RWPE1 (cell line): Measurements from ENCODE around the gene SRSF1.
"Not testable (repeated sequence)": the region's sequence is repeated elsewhere in the genome, so short reads cannot be mapped to it uniquely, and the experiment has no call there.

ENCODE experiments used
- CTCF ChIA-PET: fragments of 350-600 bp; sonication (Branson Sonifier 250); formaldehyde crosslinking; extraction: SDS; loops from one replicate; lab custom pipeline; 2021; lab: Yijun Ruan, JAX
- POLR2A ChIA-PET: fragments of 400-600 bp; formaldehyde crosslinking; extraction: SDS; loops from one replicate; lab custom pipeline; 2020; ENCODE audit warnings: antibody characterized with exemption; ENCODE audit not compliant: low non-redundant PET; lab: Yijun Ruan, JAX
- DNase-seq: peaks from one replicate; pipeline ENCODE4 v3.0.0; 2012; ENCODE audit warnings: low spot score
- H3K27ac ChIP-seq: fragments of 450-650 bp; 2 replicates; pipeline ENCODE4 v1.5.1; 2017
- TF ChIP-seq, protein P1 (sequence below): fragments of 450-650 bp; conservative IDR thresholded peaks from 2 replicates; pipeline ENCODE4 v1.5.1; 2017; ENCODE audit warnings: low read depth, mild to moderate bottlenecking

SRSF1 gene

DNA sequence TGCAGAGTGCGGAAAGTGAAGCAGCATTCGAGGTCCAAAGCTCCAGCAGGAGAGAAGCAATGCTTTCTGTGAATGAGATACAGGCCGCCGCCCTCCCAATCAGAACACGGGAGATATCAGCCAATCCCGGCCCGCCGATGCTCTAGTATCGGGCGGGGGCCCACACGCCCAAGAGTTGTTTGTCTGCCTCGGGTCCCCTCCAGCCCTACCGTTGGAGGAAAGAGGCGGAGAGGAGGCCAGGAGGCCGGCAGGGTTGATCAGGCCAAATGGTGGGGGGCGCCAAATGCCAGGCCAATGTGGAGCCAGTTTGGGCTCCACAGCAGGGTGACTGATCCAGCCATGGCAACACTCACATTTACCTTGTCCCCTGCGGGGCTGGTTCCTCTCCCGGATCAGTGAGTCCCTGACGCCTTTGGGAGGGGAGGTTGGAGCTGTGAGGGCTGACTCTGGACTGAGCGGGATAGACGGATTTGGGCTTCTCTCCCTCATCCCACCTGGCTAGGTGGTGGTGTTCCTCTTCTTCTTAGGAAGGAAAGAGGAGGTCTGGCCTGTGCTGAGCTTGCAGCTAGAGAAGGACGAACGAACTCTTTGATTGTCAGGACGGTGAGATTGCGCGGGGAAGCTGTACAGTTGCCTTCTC is 41.4 kb downstream of the SRSF1 start:
- no peak for DNase-seq
- H3K27ac ChIP-seq = no peak overlapping the region
- ChIA-PET CTCF (interaction anchor here (0.7 kb wide), 1 partner anchor 75 kb away, joined by 3 read pairs; no protein-coding TSS in a partner anchor), POLR2A (no interaction called here)
- TF ChIP-seq, protein P1, sequence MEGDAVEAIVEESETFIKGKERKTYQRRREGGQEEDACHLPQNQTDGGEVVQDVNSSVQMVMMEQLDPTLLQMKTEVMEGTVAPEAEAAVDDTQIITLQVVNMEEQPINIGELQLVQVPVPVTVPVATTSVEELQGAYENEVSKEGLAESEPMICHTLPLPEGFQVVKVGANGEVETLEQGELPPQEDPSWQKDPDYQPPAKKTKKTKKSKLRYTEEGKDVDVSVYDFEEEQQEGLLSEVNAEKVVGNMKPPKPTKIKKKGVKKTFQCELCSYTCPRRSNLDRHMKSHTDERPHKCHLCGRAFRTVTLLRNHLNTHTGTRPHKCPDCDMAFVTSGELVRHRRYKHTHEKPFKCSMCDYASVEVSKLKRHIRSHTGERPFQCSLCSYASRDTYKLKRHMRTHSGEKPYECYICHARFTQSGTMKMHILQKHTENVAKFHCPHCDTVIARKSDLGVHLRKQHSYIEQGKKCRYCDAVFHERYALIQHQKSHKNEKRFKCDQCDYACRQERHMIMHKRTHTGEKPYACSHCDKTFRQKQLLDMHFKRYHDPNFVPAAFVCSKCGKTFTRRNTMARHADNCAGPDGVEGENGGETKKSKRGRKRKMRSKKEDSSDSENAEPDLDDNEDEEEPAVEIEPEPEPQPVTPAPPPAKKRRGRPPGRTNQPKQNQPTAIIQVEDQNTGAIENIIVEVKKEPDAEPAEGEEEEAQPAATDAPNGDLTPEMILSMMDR = no peak

DNA sequence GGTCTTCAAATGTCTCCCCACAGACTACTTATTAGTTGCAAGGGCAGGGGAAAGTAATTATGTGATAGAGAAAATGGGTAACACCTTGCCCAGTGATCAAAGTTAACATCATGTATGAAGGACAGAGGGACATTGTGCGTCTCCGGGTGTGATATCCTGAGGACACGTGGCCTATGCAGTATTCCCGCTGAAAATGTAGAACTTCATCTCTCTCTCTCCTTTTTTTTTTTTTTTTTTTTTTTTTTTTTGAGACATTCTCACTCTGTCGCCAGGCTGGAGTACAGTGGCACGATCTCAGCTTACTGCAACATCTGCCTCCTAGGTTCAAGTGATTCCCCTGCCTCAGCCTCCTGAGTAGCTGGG is 43.9 kb downstream of the SRSF1 start:
- TF ChIP-seq, protein P1 = no peak
- H3K27ac ChIP-seq = no peak overlapping the region
- no peak for DNase-seq
- ChIA-PET POLR2A (no interaction called here), CTCF (no interaction called here)

DNA sequence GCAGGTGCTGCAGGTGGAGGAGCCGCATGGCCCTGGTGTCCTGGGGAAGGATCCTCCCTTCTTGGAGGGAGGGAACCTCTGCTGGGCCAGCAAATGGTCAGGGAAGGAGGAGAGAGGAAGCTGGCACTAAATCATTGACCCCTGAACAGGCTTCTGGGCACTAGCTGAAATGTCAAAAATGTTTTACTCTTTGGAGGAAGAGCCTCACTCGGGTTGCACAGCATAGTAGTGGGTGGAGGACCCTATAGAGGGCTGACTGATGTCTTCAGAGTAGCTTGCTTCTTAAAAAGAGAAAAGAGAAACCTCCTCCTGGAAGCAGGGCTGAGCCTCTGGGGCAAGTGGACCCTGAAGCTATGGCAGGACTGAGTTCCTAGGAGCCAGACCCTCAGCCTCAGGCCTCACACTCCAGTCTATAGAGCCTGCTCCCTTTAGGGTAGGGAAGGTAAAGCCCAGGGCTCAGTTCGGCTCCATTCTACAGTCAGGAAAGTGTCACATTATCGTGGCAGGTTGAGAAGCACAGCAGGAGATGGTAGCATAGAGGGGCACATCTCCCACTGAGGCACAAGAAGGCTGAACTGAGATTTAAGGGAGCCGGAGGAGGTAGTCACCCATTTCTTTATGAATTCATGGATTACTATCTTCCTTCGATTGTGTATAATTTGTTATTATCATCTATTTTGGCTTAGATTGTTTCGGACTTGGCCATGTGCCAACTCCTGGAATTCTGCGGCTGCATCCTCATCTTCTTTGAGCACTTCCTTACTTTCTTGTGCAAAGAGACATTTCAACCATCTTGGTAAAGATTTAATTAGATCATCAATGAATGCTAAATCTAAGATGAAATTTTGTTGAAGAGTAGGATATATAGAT is 44.5 kb downstream of the SRSF1 start:
- H3K27ac ChIP-seq = no peak overlapping the region
- DNase-seq = no peak
- TF ChIP-seq, protein P1 = no peak
- POLR2A ChIA-PET = no interaction called here
- CTCF ChIA-PET = interaction anchor here (0.7 kb wide), 2 partner anchors 112 to 130 kb away, joined by 3 read pairs; partner anchors contain the start of gene MRPS23

DNA sequence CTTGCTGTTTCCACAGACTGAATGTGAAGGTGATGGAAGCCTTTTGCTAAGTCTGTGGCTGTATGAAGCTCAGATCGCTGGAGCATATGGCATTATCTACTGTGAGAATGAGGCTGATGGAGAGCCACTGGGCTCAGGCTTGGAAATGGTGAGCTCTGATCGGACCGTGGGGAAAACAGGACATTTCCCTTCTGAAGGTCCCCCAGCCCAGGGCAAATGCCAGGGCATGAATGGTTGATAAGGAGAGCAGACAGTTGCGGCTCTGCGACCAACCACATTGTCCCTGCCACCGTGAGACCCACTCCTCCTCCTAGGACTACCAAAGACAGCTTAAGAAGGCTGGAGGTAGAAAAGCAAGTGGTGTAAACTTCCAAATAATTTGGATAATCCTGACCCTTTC is 47.1 kb downstream of the SRSF1 start:
- POLR2A ChIA-PET = interaction anchor here (0.6 kb wide), 1 partner anchor 100 kb away, joined by 3 read pairs; no protein-coding TSS in a partner anchor
- H3K27ac ChIP-seq = no peak overlapping the region
- TF ChIP-seq, protein P1 = no peak
- CTCF ChIA-PET = no interaction called here
- no peak for DNase-seq

DNA sequence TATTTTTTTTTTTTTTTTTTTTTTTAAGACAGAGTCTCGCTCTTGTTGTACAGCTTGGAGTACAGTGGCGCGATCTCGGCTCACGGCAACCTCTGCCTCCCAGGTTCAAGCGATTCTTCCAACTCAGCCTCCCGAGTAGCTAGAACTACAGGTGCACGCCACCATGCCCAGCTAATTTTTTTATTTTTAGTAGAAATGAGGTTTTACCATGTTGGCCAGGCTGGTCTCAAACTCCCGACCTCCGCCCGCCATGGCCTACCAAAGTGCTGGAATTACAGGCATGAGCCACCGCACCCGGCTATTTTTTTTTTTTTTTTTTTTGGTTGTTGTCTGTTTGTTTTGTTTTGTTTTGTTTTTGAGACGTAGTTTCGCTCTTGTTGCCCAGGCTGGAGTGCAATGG is 48.7 kb downstream of the SRSF1 start:
- CTCF ChIA-PET, DNase-seq, H3K27ac ChIP-seq, POLR2A ChIA-PET: not testable (repeated sequence)

DNA sequence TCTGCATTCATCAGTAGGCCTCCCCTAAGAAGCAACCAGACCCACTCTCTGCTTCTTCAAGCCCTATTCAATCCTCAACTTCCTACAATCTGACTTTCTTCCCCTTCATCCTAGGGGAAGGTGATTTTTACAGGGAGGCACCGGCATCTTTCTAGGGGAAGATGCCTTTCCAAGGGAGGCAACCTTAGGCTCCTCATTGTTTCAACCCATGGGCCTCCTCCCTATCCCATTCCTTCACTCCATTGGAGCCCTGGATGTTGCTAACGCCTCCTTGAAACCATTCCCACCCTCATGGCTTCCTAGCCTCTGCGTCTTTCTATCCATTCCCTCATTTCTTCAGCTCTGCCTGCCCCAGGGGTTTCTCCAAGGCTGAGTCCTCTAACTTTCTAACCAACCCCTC is 49.2 kb downstream of the SRSF1 start:
- ChIA-PET POLR2A (no interaction called here), CTCF (no interaction called here)
- no peak for DNase-seq
- H3K27ac ChIP-seq = no peak overlapping the region
- TF ChIP-seq, protein P1 = no peak
